IMR-90 (cell line): Measurements from ENCODE around the gene ACRBP. TPM values are rescaled to one million over a fixed set of nuclear protein-coding genes. Genes with fewer than 3 reads are reported as not detected.

ENCODE experiments used
- ATAC-seq: fragments of 200-7000 bp; cut with Tn5 transposase; 2 replicates; pipeline ENCODE4 v1.9.1; 2020; ENCODE audit warnings: low read depth, mild to moderate bottlenecking, moderate library complexity
- BruUV-seq: library from RNA; stranded (reverse); fragments of 400-500 nt; replicated peaks from 2 replicates; lab custom pipeline; 2021; lab: Mats Ljungman, UMichigan
- CTCF ChIA-PET: fragments of 300-600 bp; formaldehyde crosslinking; extraction: SDS; loops from one replicate; lab custom pipeline; 2021; ENCODE audit warnings: antibody characterized with exemption; lab: Yijun Ruan, JAX
- POLR2A ChIA-PET: fragments of 300-600 bp; sonication (Branson Sonifier 250); formaldehyde crosslinking; loops from one replicate; lab custom pipeline; 2022; ENCODE audit warnings: antibody characterized with exemption; ENCODE audit not compliant: unreplicated experiment; lab: Charles Lee
- DNase-seq: peaks from one replicate; pipeline ENCODE4 v3.0.0; 2013
- H2AFZ ChIP-seq: replicated peaks from 2 replicates; pipeline ENCODE3; 2013; ENCODE audit warnings: low read length, mild to moderate bottlenecking; ENCODE audit not compliant: poor library complexity
- H2AK5ac ChIP-seq: 2 replicates; pipeline ENCODE4 v1.6.1; 2013; ENCODE audit warnings: low read depth, low read length, inconsistent platforms
- H2AK9ac ChIP-seq: replicated peaks from 2 replicates; pipeline ENCODE3; 2013; ENCODE audit warnings: mild to moderate bottlenecking, low read depth, low read length, moderate library complexity; ENCODE audit not compliant: poor library complexity
- H2BK120ac ChIP-seq: 2 replicates; pipeline ENCODE4 v1.6.1; 2013; ENCODE audit warnings: low read depth, low read length, inconsistent platforms
- H2BK15ac ChIP-seq: 3 replicates; pipeline ENCODE4 v1.6.1; 2013; ENCODE audit warnings: low read depth, low read length, inconsistent platforms
- H2BK20ac ChIP-seq: 2 replicates; pipeline ENCODE4 v1.6.1; 2013; ENCODE audit warnings: low read depth, mild to moderate bottlenecking, inconsistent platforms, low read length, moderate library complexity
- H2BK5ac ChIP-seq: 2 replicates; pipeline ENCODE4 v1.6.1; 2013; ENCODE audit warnings: mild to moderate bottlenecking, low read depth, low read length, inconsistent platforms; ENCODE audit not compliant: poor library complexity, severe bottlenecking
- H3K14ac ChIP-seq: replicated peaks from 2 replicates; pipeline ENCODE4 v1.6.1; 2013; ENCODE audit warnings: low read depth, low read length, inconsistent platforms
- H3K18ac ChIP-seq: 2 replicates; pipeline ENCODE4 v1.6.1; 2013; ENCODE audit warnings: low read depth, low read length, control low read depth
- H3K23ac ChIP-seq: 2 replicates; pipeline ENCODE4 v1.6.1; 2013; ENCODE audit warnings: low read depth, low read length, inconsistent platforms
- H3K27ac ChIP-seq: 2 replicates; pipeline ENCODE4 v1.5.1; 2013; ENCODE audit warnings: mild to moderate bottlenecking, control low read depth, low read length; ENCODE audit not compliant: insufficient read depth
- H3K27me3 ChIP-seq: 2 replicates; pipeline ENCODE4 v1.6.1; 2013; ENCODE audit warnings: low read length; ENCODE audit not compliant: control insufficient read depth, insufficient read depth
- H3K36me3 ChIP-seq: 2 replicates; pipeline ENCODE4 v1.6.1; 2013; ENCODE audit warnings: low read length, mixed read lengths; ENCODE audit not compliant: control insufficient read depth, insufficient read depth
- H3K4ac ChIP-seq: 2 replicates; pipeline ENCODE4 v1.6.1; 2013; ENCODE audit warnings: low read depth, low read length, inconsistent platforms
- H3K4me1 ChIP-seq: 2 replicates; pipeline ENCODE4 v1.6.1; 2013; ENCODE audit warnings: low read length, mixed read lengths; ENCODE audit not compliant: control insufficient read depth, insufficient read depth
- H3K4me2 ChIP-seq: 2 replicates; pipeline ENCODE4 v1.6.1; 2013; ENCODE audit warnings: low read depth, mild to moderate bottlenecking, control low read depth, low read length, moderate library complexity
- H3K4me3 ChIP-seq: 2 replicates; pipeline ENCODE4 v1.5.1; 2013; ENCODE audit warnings: low read depth, mild to moderate bottlenecking, control low read depth, low read length, moderate library complexity; ENCODE audit not compliant: insufficient read depth
- H3K56ac ChIP-seq: 2 replicates; pipeline ENCODE4 v1.6.1; 2013; ENCODE audit warnings: low read length, inconsistent platforms; ENCODE audit not compliant: insufficient read depth; ENCODE audit errors: extremely low read depth
- H3K79me1 ChIP-seq, 2 experiments: 2 replicates each; pipeline ENCODE4 v1.6.1; 2013; ENCODE audit warnings: low read length in 2 of 2, inconsistent platforms in 1 of 2, low read depth in 1 of 2
- H3K9ac ChIP-seq: 2 replicates; pipeline ENCODE4 v1.6.1; 2013; ENCODE audit warnings: low read depth, low read length, control low read depth
- H3K9me1 ChIP-seq: 2 replicates; pipeline ENCODE4 v1.6.1; 2013; ENCODE audit warnings: low read length, inconsistent platforms; ENCODE audit not compliant: insufficient read depth
- H3K9me3 ChIP-seq: 2 replicates; pipeline ENCODE4 v1.6.1; 2013; ENCODE audit warnings: low read length; ENCODE audit not compliant: control insufficient read depth, insufficient read depth
- H4K20me1 ChIP-seq: 2 replicates; pipeline ENCODE4 v1.6.1; 2013; ENCODE audit warnings: low read length, inconsistent platforms; ENCODE audit not compliant: insufficient read depth
- H4K5ac ChIP-seq: 2 replicates; pipeline ENCODE4 v1.6.1; 2013; ENCODE audit warnings: mild to moderate bottlenecking, low read depth, low read length, control low read depth
- H4K8ac ChIP-seq, 2 experiments: 2 replicates each; pipeline ENCODE4 v1.6.1; 2013; ENCODE audit warnings: low read depth in 2 of 2, low read length in 2 of 2, control low read depth in 1 of 2, inconsistent platforms in 1 of 2
- H4K91ac ChIP-seq: 2 replicates; pipeline ENCODE4 v1.6.1; 2013; ENCODE audit warnings: low read depth, low read length, inconsistent platforms; ENCODE audit not compliant: insufficient read depth
- BHLHE40 ChIP-seq: fragments of 150-350 bp; IDR thresholded peaks from 2 replicates; pipeline ENCODE4 v1.6.1; 2016; ENCODE audit warnings: mild to moderate bottlenecking, low read depth, low read length
- CEBPB ChIP-seq: IDR thresholded peaks from 2 replicates; pipeline ENCODE4 v1.6.1; 2012; ENCODE audit warnings: low read depth, low read length, improper control_type of control experiment
- CHD1 ChIP-seq: IDR thresholded peaks from 2 replicates; pipeline ENCODE4 v1.6.1; 2012; ENCODE audit warnings: low read depth, low read length, improper control_type of control experiment
- CTCF ChIP-seq: conservative IDR thresholded peaks from 2 replicates; pipeline ENCODE4 v1.5.1; 2012; ENCODE audit warnings: mild to moderate bottlenecking, low read depth, low read length, improper control_type of control experiment
- ELK1 ChIP-seq: fragments of 150-350 bp; IDR thresholded peaks from 2 replicates; pipeline ENCODE4 v1.6.1; 2016; ENCODE audit warnings: low read depth, mild to moderate bottlenecking, low read length, moderate library complexity, borderline replicate concordance
- FOS ChIP-seq: fragments of 150-350 bp; IDR thresholded peaks from 2 replicates; pipeline ENCODE4 v1.6.1; 2016; ENCODE audit warnings: low read depth, low read length
- MAFK ChIP-seq: IDR thresholded peaks from 2 replicates; pipeline ENCODE4 v1.6.1; 2012; ENCODE audit warnings: low read depth, low read length, improper control_type of control experiment
- MAZ ChIP-seq: IDR thresholded peaks from 2 replicates; pipeline ENCODE4 v1.6.1; 2012; ENCODE audit warnings: low read depth, mild to moderate bottlenecking, low read length, improper control_type of control experiment, moderate library complexity, borderline replicate concordance
- MXI1 ChIP-seq: IDR thresholded peaks from 2 replicates; pipeline ENCODE4 v1.6.1; 2012; ENCODE audit warnings: low read depth, mild to moderate bottlenecking, low read length, moderate library complexity, borderline replicate concordance
- NFE2L2 ChIP-seq: fragments of 150-350 bp; IDR thresholded peaks from 2 replicates; pipeline ENCODE4 v1.6.1; 2016; ENCODE audit warnings: low read depth, mild to moderate bottlenecking, low read length
- POLR2A ChIP-seq: IDR thresholded peaks from 2 replicates; pipeline ENCODE4 v1.6.1; 2012; ENCODE audit warnings: mild to moderate bottlenecking, low read depth, low read length
- RAD21 ChIP-seq: IDR thresholded peaks from 2 replicates; pipeline ENCODE4 v1.6.1; 2012; ENCODE audit warnings: low read length, improper control_type of control experiment
- RCOR1 ChIP-seq: IDR thresholded peaks from 2 replicates; pipeline ENCODE4 v1.6.1; 2012; ENCODE audit warnings: mild to moderate bottlenecking, low read length, improper control_type of control experiment; ENCODE audit not compliant: insufficient replicate concordance
- RFX5 ChIP-seq: IDR thresholded peaks from 2 replicates; pipeline ENCODE4 v1.8.0; 2012; ENCODE audit warnings: low read depth, mild to moderate bottlenecking, low read length, moderate library complexity
- SMC3 ChIP-seq: fragments of 150-350 bp; IDR thresholded peaks from 2 replicates; pipeline ENCODE4 v1.6.1; 2016; ENCODE audit warnings: low read depth, mild to moderate bottlenecking, antibody characterized with exemption, low read length, moderate library complexity
- USF2 ChIP-seq: fragments of 150-350 bp; IDR thresholded peaks from 2 replicates; pipeline ENCODE4 v1.6.1; 2017; ENCODE audit warnings: mild to moderate bottlenecking, antibody characterized with exemption, low read length, low read depth
- WGBS, 2 experiments: methylation state at CpG; one replicate each; pipeline versions ENCODE4 v1.1.5 to v1.1.7; 2013; ENCODE audit warnings: missing lambda C conversion rate in 2 of 2; ENCODE audit not compliant: insufficient read length in 1 of 2; ENCODE audit errors: extremely low coverage in 2 of 2; 5-methylcytosine and 5-hydroxymethylcytosine counted together
- dilution Hi-C: fragments of 300-500 bp; cut with HindIII; formaldehyde crosslinking; loops from one replicate; pipeline ENCODE4 v1.14.3; 2018; ENCODE audit warnings: low sequenced_read_pairs; ENCODE audit not compliant: unreplicated experiment
- in situ Hi-C: fragments of 300-500 bp; cut with MboI; formaldehyde crosslinking; loops from 3 replicates; pipeline ENCODE4 v1.14.3; 2019; ENCODE audit warnings: low sequenced_read_pairs, inconsistent platforms, mixed read lengths
- intact Hi-C: fragments of 100-400 bp; cut with micrococcal nuclease; formaldehyde crosslinking; loops from 2 replicates; pipeline ENCODE4 v1.10.0; 2022
- polyA plus RNA-seq, 3 experiments: library from polyadenylated mRNA; depleted of rRNA; stranded (reverse); fragments of >200 nt; gene quantifications; 2 replicates each; pipeline ENCODE4 v1.2.3, GENCODE V29; 2012; ENCODE audit warnings: low replicate concordance in 1 of 3
- total RNA-seq: library from RNA; depleted of rRNA; stranded (reverse); fragments of >200 nt; gene quantifications from 2 replicates; pipeline ENCODE4 v1.2.3, GENCODE V29; 2012

The ACRBP gene
- total and polyA plus RNA-seq, 2 of the 4 experiments (the other 2 are of a cell fraction), result 0.38 TPM; not detected in 1

- peaks cover 36% of the 10 kb centered on the region for H3K36me3 ChIP-seq
- no peak overlapping the region for H2BK120ac ChIP-seq
- H3K4me2 ChIP-seq, result no peak overlapping the region
- H3K79me1 ChIP-seq, result peaks cover 14 to 22% of the 10 kb centered on the region in 2 experiments
- BruUV-seq, result no TSS peak
- no peak overlapping the region for H3K23ac ChIP-seq
- DNase-seq (no peak), ATAC-seq (no peak)
- no peak overlapping the region for H2BK20ac ChIP-seq
- in situ Hi-C loops (no loop called here), dilution Hi-C loops (no loop called here), intact Hi-C loops (no loop called here)
- no peak overlapping the region for H2AFZ ChIP-seq
- TF ChIP-seq BHLHE40 (no peak), SMC3 (no peak), MXI1 (no peak), RFX5 (no peak), FOS (no peak), MAFK (no peak), CTCF (no peak), RCOR1 (no peak), RAD21 (no peak), MAZ (no peak), CEBPB (no peak), NFE2L2 (no peak), CHD1 (no peak), POLR2A (no peak), ELK1 (no peak), USF2 (no peak)
- H3K27ac ChIP-seq, result no peak overlapping the region
- no peak overlapping the region for H2AK9ac ChIP-seq
- ChIA-PET POLR2A (no interaction called here), CTCF (no interaction called here)
- H3K9ac ChIP-seq, result no peak overlapping the region
- H3K14ac ChIP-seq, result no peak overlapping the region
- H3K27me3 ChIP-seq, result no peaks in the 10 kb centered on the region
- no peak overlapping the region for H3K18ac ChIP-seq
- no peak overlapping the region for H4K5ac ChIP-seq
- H2BK5ac ChIP-seq, result no peak overlapping the region
- no peak overlapping the region for H3K4me3 ChIP-seq
- H3K9me3 ChIP-seq, result no peaks in the 10 kb centered on the region
- H4K8ac ChIP-seq, result no peak overlapping the region
- no peak overlapping the region for H2AK5ac ChIP-seq
- no peak overlapping the region for H2BK15ac ChIP-seq
- H4K91ac ChIP-seq, result no peak overlapping the region
- H3K9me1 ChIP-seq, result no peaks in the 10 kb centered on the region
- 100% methylated on average over 2 of the region's 2 CpGs; no CpG with 5 or more reads in 1 of the 2 experiments for WGBS, 2 experiments
- H3K4me1 ChIP-seq, result no peaks in the 10 kb centered on the region
- H3K4ac ChIP-seq, result no peak overlapping the region
- no peaks in the 10 kb centered on the region for H4K20me1 ChIP-seq
- H3K56ac ChIP-seq, result no peak overlapping the region
Observed at GRCh38 chr12:6666211-6666610, 19.0 kb upstream of the ACRBP start.
